H1 (cell line): Measurements from ENCODE around the gene CD247. TPM values are rescaled to one million over a fixed set of nuclear protein-coding genes. Genes with fewer than 3 reads are reported as not detected.
A peak's percentile ranks its signal among the peaks of the same experiment; 100 is the strongest.

ENCODE experiments used
- CTCF ChIA-PET: fragments of 300-600 bp; sonication (Branson Sonifier 250); formaldehyde crosslinking; loops from one replicate; lab custom pipeline; 2021; ENCODE audit not compliant: partially characterized antibody; lab: Charles Lee
- POLR2A ChIA-PET: fragments of 300-600 bp; sonication (Branson Sonifier 250); formaldehyde crosslinking; loops from one replicate; lab custom pipeline; 2021; ENCODE audit warnings: inconsistent platforms; ENCODE audit not compliant: partially characterized antibody; lab: Charles Lee
- DNase-seq, 2 experiments: peaks; one replicate each; pipeline versions ENCODE4 v3.0.0 to v3.0.0-alpha.2; 2010 to 2022; ENCODE audit warnings: low spot score in 2 of 2, low read depth in 1 of 2, mixed read lengths in 1 of 2
- FAIRE-seq: peaks from 2 replicates; lab custom pipeline; 2011; peaks lifted over from hg19 to GRCh38; lab: Jason Lieb, UNC
- H2AFZ ChIP-seq: 2 replicates; pipeline ENCODE4 v1.8.1; 2012; ENCODE audit warnings: low read length, inconsistent platforms
- H2AK5ac ChIP-seq: 2 replicates; pipeline ENCODE4 v1.6.1; 2013; ENCODE audit warnings: low read depth, low read length
- H2BK120ac ChIP-seq: replicated peaks from 2 replicates; pipeline ENCODE3; 2013; ENCODE audit warnings: low read depth, low read length, inconsistent platforms
- H2BK12ac ChIP-seq: 2 replicates; pipeline ENCODE4 v1.6.1; 2013; ENCODE audit warnings: low read depth, low read length
- H2BK15ac ChIP-seq: 2 replicates; pipeline ENCODE4 v1.6.1; 2013; ENCODE audit warnings: low read length
- H2BK20ac ChIP-seq: 2 replicates; pipeline ENCODE4 v1.6.1; 2013; ENCODE audit warnings: low read length
- H2BK5ac ChIP-seq: 2 replicates; pipeline ENCODE4 v1.6.1; 2013; ENCODE audit warnings: low read depth, low read length
- H3K14ac ChIP-seq: 2 replicates; pipeline ENCODE4 v1.6.1; 2013; ENCODE audit warnings: inconsistent platforms; ENCODE audit not compliant: insufficient read length
- H3K18ac ChIP-seq: 2 replicates; pipeline ENCODE4 v1.6.1; 2013; ENCODE audit warnings: low read length; ENCODE audit errors: extremely low read depth
- H3K23ac ChIP-seq: 2 replicates; pipeline ENCODE4 v1.6.1; 2013; ENCODE audit warnings: inconsistent platforms; ENCODE audit not compliant: insufficient read length
- H3K23me2 ChIP-seq: 2 replicates; pipeline ENCODE4 v1.6.1; 2013; ENCODE audit warnings: low read depth, low read length
- H3K27ac ChIP-seq: 2 replicates; pipeline ENCODE4 v1.6.1; 2011; ENCODE audit warnings: low read depth, low read length, inconsistent platforms
- H3K27me3 ChIP-seq, 4 experiments: replicated peaks in 1 of 4; 1 replicate in 1 of 4; 2 replicates in 3 of 4; pipeline versions ENCODE4 v1.6.1 to v1.8.1; 2011 to 2013; ENCODE audit warnings: low read length in 3 of 4, mild to moderate bottlenecking in 3 of 4, inconsistent platforms in 2 of 4, mixed read lengths in 2 of 4, moderate library complexity in 1 of 4; ENCODE audit not compliant: control insufficient read depth in 3 of 4, insufficient read depth in 3 of 4; ENCODE audit errors: extremely low read depth in 1 of 4
- H3K36me3 ChIP-seq, 4 experiments: 2 replicates each; pipeline versions ENCODE4 v1.6.1 to v1.8.1; 2011 to 2013; ENCODE audit warnings: mild to moderate bottlenecking in 4 of 4, low read length in 3 of 4, moderate library complexity in 2 of 4, control low read depth in 1 of 4, inconsistent platforms in 1 of 4; ENCODE audit not compliant: insufficient read depth in 4 of 4, control insufficient read depth in 2 of 4
- H3K4ac ChIP-seq: replicated peaks from 2 replicates; pipeline ENCODE3; 2013; ENCODE audit warnings: low read length, low read depth, mixed read lengths, inconsistent platforms; ENCODE audit not compliant: insufficient read length
- H3K4me1 ChIP-seq, 4 experiments: replicated peaks in 1 of 4; 1 replicate in 1 of 4; 2 replicates in 3 of 4; pipeline versions ENCODE4 v1.6.1 to v1.8.1; 2011 to 2013; ENCODE audit warnings: low read length in 3 of 4, inconsistent platforms in 2 of 4, mixed read lengths in 1 of 4; ENCODE audit not compliant: insufficient read depth in 4 of 4, control insufficient read depth in 3 of 4
- H3K4me2 ChIP-seq, 2 experiments: 2 replicates each; pipeline versions ENCODE4 v1.6.1 to v1.8.1; 2011 to 2013; ENCODE audit warnings: low read depth in 2 of 2, low read length in 2 of 2, control low read depth in 1 of 2, inconsistent platforms in 1 of 2, mild to moderate bottlenecking in 1 of 2; ENCODE audit not compliant: insufficient read depth in 1 of 2
- H3K4me3 ChIP-seq, 4 experiments: fragments of 200-600, 300-600 bp in 1 of 4; sonication (generic), shearing (Covaris generic), sonication (Bioruptor Twin) in 1 of 4; 2 replicates each; pipeline versions ENCODE4 v1.5.1 to v1.8.1; 2011 to 2016; ENCODE audit warnings: low read length in 4 of 4, low read depth in 3 of 4, control low read depth in 2 of 4, inconsistent platforms in 2 of 4, mild to moderate bottlenecking in 2 of 4, mixed read lengths in 1 of 4, moderate library complexity in 1 of 4; ENCODE audit not compliant: insufficient read depth in 2 of 4; ENCODE audit errors: extremely low read depth in 1 of 4
- H3K56ac ChIP-seq: replicated peaks from 2 replicates; pipeline ENCODE3; 2013; ENCODE audit warnings: low read depth, mild to moderate bottlenecking, mixed read lengths, low read length, inconsistent platforms; ENCODE audit not compliant: insufficient read length
- H3K79me1 ChIP-seq: 2 replicates; pipeline ENCODE4 v1.6.1; 2013; ENCODE audit warnings: low read depth, low read length, control low read depth
- H3K79me2 ChIP-seq, 2 experiments: 2 replicates each; pipeline versions ENCODE4 v1.6.1 to v1.8.1; 2012 to 2013; ENCODE audit warnings: low read length in 2 of 2, mild to moderate bottlenecking in 2 of 2, inconsistent platforms in 1 of 2; ENCODE audit not compliant: insufficient read depth in 2 of 2, control insufficient read depth in 1 of 2
- H3K9ac ChIP-seq, 4 experiments: replicated peaks in 1 of 4; 1 replicate in 1 of 4; 2 replicates in 3 of 4; pipeline versions ENCODE4 v1.6.1 to v1.8.1; 2011 to 2013; ENCODE audit warnings: low read depth in 3 of 4, low read length in 3 of 4, control low read depth in 2 of 4, mild to moderate bottlenecking in 2 of 4, moderate library complexity in 2 of 4, inconsistent platforms in 1 of 4; ENCODE audit errors: extremely low read depth in 1 of 4
- H3K9me3 ChIP-seq, 2 experiments: 2 replicates each; pipeline versions ENCODE4 v1.6.1 to v1.8.1; 2012 to 2013; ENCODE audit warnings: mild to moderate bottlenecking in 2 of 2, moderate library complexity in 2 of 2, control low read depth in 1 of 2, inconsistent platforms in 1 of 2, low read depth in 1 of 2, low read length in 1 of 2, mixed read lengths in 1 of 2; ENCODE audit not compliant: insufficient read depth in 2 of 2
- H4K20me1 ChIP-seq, 2 experiments: replicated peaks in 1 of 2; 2 replicates each; pipeline versions ENCODE3 to v1.8.1; 2011 to 2013; ENCODE audit warnings: inconsistent platforms in 2 of 2, low read length in 2 of 2, mild to moderate bottlenecking in 1 of 2; ENCODE audit not compliant: insufficient read depth in 2 of 2, control insufficient read depth in 1 of 2
- H4K5ac ChIP-seq: 2 replicates; pipeline ENCODE4 v1.6.1; 2013; ENCODE audit warnings: low read length, low read depth, mixed read lengths, inconsistent platforms; ENCODE audit not compliant: insufficient read length
- H4K8ac ChIP-seq: 2 replicates; pipeline ENCODE4 v1.8.0; 2013; ENCODE audit warnings: mild to moderate bottlenecking, moderate library complexity, low read length, inconsistent platforms; ENCODE audit not compliant: insufficient read depth; ENCODE audit errors: extremely low read depth
- H4K91ac ChIP-seq: replicated peaks from 2 replicates; pipeline ENCODE3; 2013; ENCODE audit warnings: low read length, mixed read lengths, inconsistent platforms; ENCODE audit not compliant: insufficient read length
- BCL11A ChIP-seq, 2 experiments: IDR thresholded peaks; one replicate each; pipeline ENCODE4 v1.6.1; 2011; ENCODE audit warnings: low read depth in 2 of 2, low read length in 2 of 2, mild to moderate bottlenecking in 2 of 2
- CEBPB ChIP-seq: IDR thresholded peaks from 2 replicates; pipeline ENCODE4 v1.6.1; 2012; ENCODE audit warnings: low read depth, low read length
- E2F6 ChIP-seq: IDR thresholded peaks from 2 replicates; pipeline ENCODE4 v1.6.1; 2012; ENCODE audit warnings: inconsistent platforms
- HDAC2 ChIP-seq, 2 experiments: fragments of 300-600 bp in 1 of 2; sonication (generic) in 1 of 2; IDR thresholded peaks; 2 replicates each; pipeline ENCODE4 v1.6.1; 2011 to 2012; ENCODE audit warnings: low read depth in 2 of 2, low read length in 2 of 2, mild to moderate bottlenecking in 2 of 2, moderate library complexity in 2 of 2, borderline replicate concordance in 1 of 2, inconsistent platforms in 1 of 2
- JUN ChIP-seq: IDR thresholded peaks from 2 replicates; pipeline ENCODE4 v1.6.1; 2011; ENCODE audit warnings: low read depth, mild to moderate bottlenecking, improper control_type of control experiment, low read length
- MAX ChIP-seq: IDR thresholded peaks from 2 replicates; pipeline ENCODE4 v1.6.1; 2012; ENCODE audit warnings: inconsistent platforms
- POU5F1 ChIP-seq: IDR thresholded peaks from 2 replicates; pipeline ENCODE4 v1.6.1; 2011; ENCODE audit warnings: low read depth, mild to moderate bottlenecking, low read length, moderate library complexity
- RXRA ChIP-seq: IDR thresholded peaks from 2 replicates; pipeline ENCODE4 v1.6.1; 2011; ENCODE audit warnings: low read depth, mild to moderate bottlenecking, low read length, moderate library complexity; ENCODE audit not compliant: insufficient read depth
- SAP30 ChIP-seq: fragments of 300-600 bp; sonication (generic); IDR thresholded peaks from 2 replicates; pipeline ENCODE4 v1.7.1; 2012; ENCODE audit warnings: low read length, moderate library complexity, mild to moderate bottlenecking, inconsistent platforms; ENCODE audit not compliant: insufficient read depth, insufficient replicate concordance
- SIRT6 ChIP-seq: IDR thresholded peaks from one replicate; pipeline ENCODE4 v1.7.1; 2012; ENCODE audit warnings: low read length, inconsistent platforms
- WGBS, 2 experiments: shearing (Covaris generic) in 1 of 2; methylation state at CpG; one replicate each; pipeline versions ENCODE4 v1.1.6 to v1.1.7; 2013 to 2015; ENCODE audit warnings: low lambda C conversion rate in 2 of 2, mixed read lengths in 2 of 2, inconsistent platforms in 1 of 2, low coverage in 1 of 2, missing lambda C conversion rate in 1 of 2; ENCODE audit not compliant: insufficient replicate concordance in 2 of 2, insufficient coverage in 1 of 2, insufficient read length in 1 of 2; ENCODE audit errors: extremely low coverage in 1 of 2, missing lambda C conversion rate in 1 of 2; 5-methylcytosine and 5-hydroxymethylcytosine counted together
- polyA plus RNA-seq, 7 experiments: library from polyadenylated mRNA; depleted of rRNA in 3 of 7; stranded (reverse) in 5 of 7; unstranded in 2 of 7; fragments of >200 nt in 5 of 7; fragments of 200-250 nt in 2 of 7; gene quantifications; 1 replicate in 5 of 7; 2 replicates in 1 of 7; 4 replicates in 1 of 7; pipeline versions ENCODE4 v1.2.1 to v1.2.3, GENCODE V29; 2011 to 2013; ENCODE audit warnings: missing spikeins in 2 of 7, mixed read lengths in 2 of 7
- total RNA-seq: library from RNA; stranded (reverse); fragmentation: NEBNext Ultra II Directional; extraction: Animal tissue kit (Norgen Biotek cat#: 25700); gene quantifications from 2 replicates; pipeline ENCODE4 v1.2.1, GENCODE V29; 2021

CD247 gene
- total and polyA plus RNA-seq, 2 of the 8 experiments (the other 6 are each of a cell fraction or from before 2014, with no cell fraction given), result 2.0 to 2.2 TPM

- Histone ChIP-seq H3K36me3 (no peaks in the 10 kb centered on the region), H2AFZ (peak overlapping the region; percentile 93), H3K4me1 (no peaks in the 10 kb centered on the region; a peak in 1 of 7 replicates), H3K4me2 (peak overlapping the region; percentile 92 to 93), H2BK20ac (no peak overlapping the region), H3K23ac (no peak overlapping the region), H3K27me3 (no peaks in the 10 kb centered on the region; a peak in 1 of 7 replicates), H3K9ac (peak overlapping the region in 1 of 4 experiments; percentile 29; a peak in 2 of 7 replicates), H3K27ac (no peak overlapping the region), H3K4ac (no peak overlapping the region), H2AK5ac (no peak overlapping the region), H3K79me2 (0 out of 4 replicates have a peak, but pooled peaks cover 0 to 2% of the 10 kb centered on the region in 2 experiments), H4K20me1 (peaks cover 0 to 1% of the 10 kb centered on the region in 2 experiments), H4K91ac (no peak overlapping the region), H4K8ac (no peak overlapping the region), H3K56ac (no peak overlapping the region), H3K18ac (no peak overlapping the region), H2BK15ac (0 out of 2 replicates have a peak overlapping the region, but pooled peaks have one; percentile 65), H3K14ac (no peak overlapping the region), H4K5ac (no peak overlapping the region), H2BK120ac (no peak overlapping the region), H3K23me2 (peaks cover 10% of the 10 kb centered on the region), H3K4me3 (peak overlapping the region; percentile 65 to 84 (median 70)), H3K9me3 (no peaks in the 10 kb centered on the region), H2BK12ac (no peak overlapping the region), H3K79me1 (0 out of 2 replicates have a peak, but pooled peaks cover 2% of the 10 kb centered on the region), H2BK5ac (no peak overlapping the region)
- CTCF ChIA-PET, result interaction anchor here (0.9 to 7.2 kb wide), 7 partner anchors 9 to 133 kb away, joined by 3 to 70 read pairs (median 3); no protein-coding TSS in a partner anchor
- POLR2A ChIA-PET, result interaction anchor here (0.6 to 4.0 kb wide), 22 partner anchors 10 to 644 kb away, joined by 3 to 32 read pairs (median 4); partner anchors contain the start of gene POU2F1
- 15% methylated on average over 15 of the region's 15 CpGs; no CpG with 5 or more reads in 1 of the 2 experiments for whole genome bisulfite sequencing, 2 experiments
- FAIRE-seq, result no peak
- peak in 1 of 2 experiments; percentile 51 for DNase-seq
- TF ChIP-seq HDAC2 (IDR thresholded peaks at IDR 0.05; ENCODE audit: borderline replicate concordance in 1 of 2, low read depth in 2 of 2, low read length in 2 of 2) (0 out of 4 replicates have a peak, but pooled peaks of 1 of the 2 experiments have one; percentile 36), CEBPB (no peak), SIRT6 (no peak), E2F6 (no peak), POU5F1 (no peak), BCL11A (IDR thresholded peaks at IDR 0.05; ENCODE audit: low read depth in 2 of 2, low read length in 2 of 2) (no peak), MAX (no peak), SAP30 (peak; percentile 52), RXRA (no peak), JUN (no peak)
Observed at GRCh38 chr1:167554028-167554779, 35.9 kb upstream of the CD247 start.
